SK-MEL-5 (cell line): ENCODE results near the gene LCMT1. TPM values are rescaled to one million over a fixed set of nuclear protein-coding genes. Genes with fewer than 3 reads are reported as not detected.

Experiments
- DNase-seq: peaks from one replicate; pipeline ENCODE4 v3.0.0-alpha.2; 2016; ENCODE audit warnings: low read depth, low spot score
- in situ Hi-C: cut with HindIII; loops from 2 replicates; pipeline ENCODE4 v1.10.0; 2016; ENCODE audit warnings: low sequenced_read_pairs, high pct_unique_total_duplicates, low pct_unique_long_range_greater_than_20kb
- small RNA-seq, 2 experiments: library from RNA; depleted of rRNA; stranded (forward); fragments of <200 nt; gene quantifications; one replicate each; pipeline ENCODE3, GENCODE V24; 2014
- total RNA-seq: library from RNA; depleted of rRNA; stranded (reverse); fragments of >200 nt; shearing (Covaris generic); gene quantifications from 2 replicates; pipeline ENCODE4 v1.2.3, GENCODE V29; 2014; rRNA removed

LCMT1 gene
- total RNA-seq, 1 experiment from 2014 or later: 18.0 TPM

DNA sequence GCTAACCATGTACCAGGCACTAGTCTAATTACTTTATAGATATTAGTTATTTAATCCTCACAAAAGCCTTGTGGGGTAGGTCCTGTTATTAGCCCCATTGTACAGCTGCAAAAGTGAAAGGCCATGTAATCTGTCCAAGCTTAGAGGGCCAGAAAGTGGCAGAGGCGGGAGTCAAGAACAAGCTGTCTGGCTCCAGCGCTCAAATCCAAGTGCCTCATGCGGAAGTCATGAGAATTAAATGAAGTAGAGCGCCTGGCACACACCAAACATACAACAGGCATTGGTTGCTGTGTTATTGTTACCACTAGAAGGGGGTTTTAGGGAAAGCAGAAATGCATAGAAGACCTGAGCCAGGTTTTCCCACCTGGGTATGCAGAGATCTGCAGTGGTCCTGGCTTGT is 106.4 kb downstream of the LCMT1 start:
- in situ Hi-C loops: no loop called here
- DNase-seq: no peak

DNA sequence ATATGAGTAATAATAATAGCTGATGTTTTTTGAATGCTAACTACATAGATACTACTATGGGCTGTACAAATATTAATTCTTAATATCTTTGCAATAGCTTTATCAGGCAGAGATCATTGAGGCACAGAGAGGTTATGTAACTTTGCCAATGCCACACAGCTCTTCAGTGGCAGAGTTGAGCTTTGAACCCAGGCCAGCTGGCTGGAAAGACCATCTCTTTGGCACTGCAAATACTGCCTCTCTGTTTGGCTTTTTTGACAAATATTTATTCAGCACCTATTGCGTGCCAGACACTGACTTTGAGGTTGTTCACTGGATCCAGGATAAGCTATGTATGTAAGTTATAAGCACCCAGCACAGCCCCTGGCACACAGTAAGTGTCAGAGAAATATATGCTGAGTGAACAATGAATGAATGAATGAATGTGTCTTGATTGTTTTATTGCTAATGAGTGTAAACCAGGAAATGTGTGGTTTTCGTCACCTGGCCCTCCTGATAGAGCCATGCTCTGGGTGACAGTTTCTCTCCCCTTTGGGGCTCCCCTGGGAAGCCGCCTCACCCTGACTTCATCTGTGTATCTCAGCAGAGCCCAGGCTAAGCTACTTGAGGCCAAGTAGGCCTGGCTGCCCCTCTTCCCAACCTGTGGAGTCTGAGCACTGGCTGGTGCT is 107.7 kb downstream of the LCMT1 start:
- in situ Hi-C loops: no loop called here
- no peak for DNase-seq

DNA sequence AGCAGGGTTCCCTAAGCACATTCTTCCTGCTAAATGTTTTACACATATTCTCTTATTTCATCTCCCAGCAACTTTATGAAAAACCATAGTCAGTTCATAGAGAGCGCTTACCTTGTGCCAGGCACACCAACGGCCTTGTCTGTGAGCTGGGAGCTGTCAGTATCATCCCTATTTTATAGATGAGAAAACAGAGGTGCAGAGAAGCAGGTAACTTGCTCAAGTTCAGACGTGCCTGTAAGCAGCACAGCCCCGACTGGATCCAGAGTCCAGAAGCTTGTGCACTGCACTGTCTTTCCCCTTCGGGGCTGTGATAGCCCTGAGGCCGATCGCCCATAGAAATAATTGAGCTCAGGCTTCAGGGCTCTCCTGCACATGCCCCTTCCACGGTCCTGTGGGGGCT is 111.4 kb downstream of the LCMT1 start:
- in situ Hi-C loops: no loop called here
- no peak for DNase-seq

DNA sequence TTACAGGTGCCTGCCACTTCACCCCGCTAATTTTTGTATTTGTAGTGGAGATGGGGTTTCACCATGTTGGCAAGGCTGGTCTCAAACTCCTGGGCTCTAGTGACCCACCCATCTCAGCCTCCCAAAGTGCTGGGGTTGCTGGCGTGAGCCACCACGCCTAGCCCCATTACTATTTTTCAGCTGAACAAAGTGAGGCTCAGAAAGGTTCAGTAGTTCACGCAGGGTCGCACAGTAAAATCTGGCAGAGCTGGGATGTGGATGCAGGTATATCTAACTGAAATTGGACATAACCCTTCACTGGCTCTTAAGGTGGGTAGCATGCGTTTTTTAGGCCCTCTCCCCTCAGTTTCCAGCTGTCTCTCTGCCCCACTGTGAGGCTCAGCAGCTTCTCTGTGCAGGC is 112.4 kb downstream of the LCMT1 start:
- no peak for DNase-seq
- in situ Hi-C loops: no loop called here

DNA sequence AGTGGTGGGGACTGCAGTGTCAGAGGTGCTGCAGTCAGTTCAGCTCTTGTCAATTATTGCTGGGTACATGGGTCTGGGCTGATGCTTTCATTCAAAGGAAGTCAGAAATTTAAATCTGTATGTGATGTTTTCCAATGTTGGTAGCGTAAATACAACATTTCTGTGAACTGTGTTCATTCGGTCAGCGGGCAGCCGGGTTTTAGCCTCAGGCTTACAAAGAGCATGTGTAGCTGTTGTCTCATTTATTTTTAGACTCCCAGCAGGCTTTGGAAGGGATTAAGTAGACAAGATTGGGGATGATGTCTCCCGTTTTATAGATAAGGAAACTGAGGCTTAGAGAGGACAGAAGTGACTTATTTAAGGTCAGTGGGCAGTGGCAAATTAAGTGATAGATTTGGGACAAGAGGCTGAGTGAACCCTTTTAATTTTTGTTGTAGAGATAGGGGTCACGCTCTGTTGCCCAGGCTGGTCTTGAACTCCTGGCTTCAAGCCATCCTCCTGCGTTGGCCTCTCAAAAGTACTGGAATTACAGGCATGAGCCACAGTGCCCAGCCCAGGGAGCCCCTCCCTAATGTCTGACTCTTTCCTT is 113.3 kb downstream of the LCMT1 start:
- in situ Hi-C loops: no loop called here
- no peak for DNase-seq

Small RNA genes within 50 kb of the gene (small RNA-seq; reads per million reads assigned to genes)
- gene RN7SL557P: 0 reads per million in 2 experiments

Other genes starting within 250 kb of the LCMT1 start
- 12.7 and 15.3 TPM in 2 replicates for gene ARHGAP17, start 96.4 kb upstream of the LCMT1 start, total RNA-seq
- gene AQP8, start 105.2 kb downstream of the LCMT1 start, total RNA-seq: not detected in 2 replicates
- 4.7 and 5.8 TPM in 2 replicates for gene ZKSCAN2, start 146.1 kb downstream of the LCMT1 start, total RNA-seq